IMR-90 (cell line): Measurements from ENCODE around the gene ZYG11B. TPM values are rescaled to one million over a fixed set of nuclear protein-coding genes. Genes with fewer than 3 reads are reported as not detected.

Experiments used
- ATAC-seq: fragments of 200-7000 bp; cut with Tn5 transposase; 2 replicates; pipeline ENCODE4 v1.9.1; 2020; ENCODE audit warnings: low read depth, mild to moderate bottlenecking, moderate library complexity
- BruUV-seq: library from RNA; stranded (reverse); fragments of 400-500 nt; replicated peaks from 2 replicates; lab custom pipeline; 2021; lab: Mats Ljungman, UMichigan
- CTCF ChIA-PET: fragments of 300-600 bp; formaldehyde crosslinking; extraction: SDS; loops from one replicate; lab custom pipeline; 2021; ENCODE audit warnings: antibody characterized with exemption; lab: Yijun Ruan, JAX
- POLR2A ChIA-PET: fragments of 300-600 bp; sonication (Branson Sonifier 250); formaldehyde crosslinking; loops from one replicate; lab custom pipeline; 2022; ENCODE audit warnings: antibody characterized with exemption; ENCODE audit not compliant: unreplicated experiment; lab: Charles Lee
- DNase-seq: peaks from one replicate; pipeline ENCODE4 v3.0.0; 2013
- H2AFZ ChIP-seq: replicated peaks from 2 replicates; pipeline ENCODE3; 2013; ENCODE audit warnings: low read length, mild to moderate bottlenecking; ENCODE audit not compliant: poor library complexity
- H2AK5ac ChIP-seq: 2 replicates; pipeline ENCODE4 v1.6.1; 2013; ENCODE audit warnings: low read depth, low read length, inconsistent platforms
- H2AK9ac ChIP-seq: replicated peaks from 2 replicates; pipeline ENCODE3; 2013; ENCODE audit warnings: mild to moderate bottlenecking, low read depth, low read length, moderate library complexity; ENCODE audit not compliant: poor library complexity
- H2BK120ac ChIP-seq: 2 replicates; pipeline ENCODE4 v1.6.1; 2013; ENCODE audit warnings: low read depth, low read length, inconsistent platforms
- H2BK15ac ChIP-seq: 3 replicates; pipeline ENCODE4 v1.6.1; 2013; ENCODE audit warnings: low read depth, low read length, inconsistent platforms
- H2BK20ac ChIP-seq: 2 replicates; pipeline ENCODE4 v1.6.1; 2013; ENCODE audit warnings: low read depth, mild to moderate bottlenecking, inconsistent platforms, low read length, moderate library complexity
- H2BK5ac ChIP-seq: 2 replicates; pipeline ENCODE4 v1.6.1; 2013; ENCODE audit warnings: mild to moderate bottlenecking, low read depth, low read length, inconsistent platforms; ENCODE audit not compliant: poor library complexity, severe bottlenecking
- H3K14ac ChIP-seq: replicated peaks from 2 replicates; pipeline ENCODE4 v1.6.1; 2013; ENCODE audit warnings: low read depth, low read length, inconsistent platforms
- H3K18ac ChIP-seq: 2 replicates; pipeline ENCODE4 v1.6.1; 2013; ENCODE audit warnings: low read depth, low read length, control low read depth
- H3K23ac ChIP-seq: 2 replicates; pipeline ENCODE4 v1.6.1; 2013; ENCODE audit warnings: low read depth, low read length, inconsistent platforms
- H3K27ac ChIP-seq: 2 replicates; pipeline ENCODE4 v1.5.1; 2013; ENCODE audit warnings: mild to moderate bottlenecking, control low read depth, low read length; ENCODE audit not compliant: insufficient read depth
- H3K27me3 ChIP-seq: 2 replicates; pipeline ENCODE4 v1.6.1; 2013; ENCODE audit warnings: low read length; ENCODE audit not compliant: control insufficient read depth, insufficient read depth
- H3K36me3 ChIP-seq: 2 replicates; pipeline ENCODE4 v1.6.1; 2013; ENCODE audit warnings: low read length, mixed read lengths; ENCODE audit not compliant: control insufficient read depth, insufficient read depth
- H3K4ac ChIP-seq: 2 replicates; pipeline ENCODE4 v1.6.1; 2013; ENCODE audit warnings: low read depth, low read length, inconsistent platforms
- H3K4me1 ChIP-seq: 2 replicates; pipeline ENCODE4 v1.6.1; 2013; ENCODE audit warnings: low read length, mixed read lengths; ENCODE audit not compliant: control insufficient read depth, insufficient read depth
- H3K4me2 ChIP-seq: 2 replicates; pipeline ENCODE4 v1.6.1; 2013; ENCODE audit warnings: low read depth, mild to moderate bottlenecking, control low read depth, low read length, moderate library complexity
- H3K4me3 ChIP-seq: 2 replicates; pipeline ENCODE4 v1.5.1; 2013; ENCODE audit warnings: low read depth, mild to moderate bottlenecking, control low read depth, low read length, moderate library complexity; ENCODE audit not compliant: insufficient read depth
- H3K56ac ChIP-seq: 2 replicates; pipeline ENCODE4 v1.6.1; 2013; ENCODE audit warnings: low read length, inconsistent platforms; ENCODE audit not compliant: insufficient read depth; ENCODE audit errors: extremely low read depth
- H3K79me1 ChIP-seq, 2 experiments: 2 replicates each; pipeline ENCODE4 v1.6.1; 2013; ENCODE audit warnings: low read length in 2 of 2, inconsistent platforms in 1 of 2, low read depth in 1 of 2
- H3K9ac ChIP-seq: 2 replicates; pipeline ENCODE4 v1.6.1; 2013; ENCODE audit warnings: low read depth, low read length, control low read depth
- H3K9me1 ChIP-seq: 2 replicates; pipeline ENCODE4 v1.6.1; 2013; ENCODE audit warnings: low read length, inconsistent platforms; ENCODE audit not compliant: insufficient read depth
- H3K9me3 ChIP-seq: 2 replicates; pipeline ENCODE4 v1.6.1; 2013; ENCODE audit warnings: low read length; ENCODE audit not compliant: control insufficient read depth, insufficient read depth
- H4K20me1 ChIP-seq: 2 replicates; pipeline ENCODE4 v1.6.1; 2013; ENCODE audit warnings: low read length, inconsistent platforms; ENCODE audit not compliant: insufficient read depth
- H4K5ac ChIP-seq: 2 replicates; pipeline ENCODE4 v1.6.1; 2013; ENCODE audit warnings: mild to moderate bottlenecking, low read depth, low read length, control low read depth
- H4K8ac ChIP-seq, 2 experiments: 2 replicates each; pipeline ENCODE4 v1.6.1; 2013; ENCODE audit warnings: low read depth in 2 of 2, low read length in 2 of 2, control low read depth in 1 of 2, inconsistent platforms in 1 of 2
- H4K91ac ChIP-seq: 2 replicates; pipeline ENCODE4 v1.6.1; 2013; ENCODE audit warnings: low read depth, low read length, inconsistent platforms; ENCODE audit not compliant: insufficient read depth
- BHLHE40 ChIP-seq: fragments of 150-350 bp; IDR thresholded peaks from 2 replicates; pipeline ENCODE4 v1.6.1; 2016; ENCODE audit warnings: mild to moderate bottlenecking, low read depth, low read length
- CEBPB ChIP-seq: IDR thresholded peaks from 2 replicates; pipeline ENCODE4 v1.6.1; 2012; ENCODE audit warnings: low read depth, low read length, improper control_type of control experiment
- CHD1 ChIP-seq: IDR thresholded peaks from 2 replicates; pipeline ENCODE4 v1.6.1; 2012; ENCODE audit warnings: low read depth, low read length, improper control_type of control experiment
- FOS ChIP-seq: fragments of 150-350 bp; IDR thresholded peaks from 2 replicates; pipeline ENCODE4 v1.6.1; 2016; ENCODE audit warnings: low read depth, low read length
- MAFK ChIP-seq: IDR thresholded peaks from 2 replicates; pipeline ENCODE4 v1.6.1; 2012; ENCODE audit warnings: low read depth, low read length, improper control_type of control experiment
- MXI1 ChIP-seq: IDR thresholded peaks from 2 replicates; pipeline ENCODE4 v1.6.1; 2012; ENCODE audit warnings: low read depth, mild to moderate bottlenecking, low read length, moderate library complexity, borderline replicate concordance
- NFE2L2 ChIP-seq: fragments of 150-350 bp; IDR thresholded peaks from 2 replicates; pipeline ENCODE4 v1.6.1; 2016; ENCODE audit warnings: low read depth, mild to moderate bottlenecking, low read length
- POLR2A ChIP-seq: IDR thresholded peaks from 2 replicates; pipeline ENCODE4 v1.6.1; 2012; ENCODE audit warnings: mild to moderate bottlenecking, low read depth, low read length
- RAD21 ChIP-seq: IDR thresholded peaks from 2 replicates; pipeline ENCODE4 v1.6.1; 2012; ENCODE audit warnings: low read length, improper control_type of control experiment
- RCOR1 ChIP-seq: IDR thresholded peaks from 2 replicates; pipeline ENCODE4 v1.6.1; 2012; ENCODE audit warnings: mild to moderate bottlenecking, low read length, improper control_type of control experiment; ENCODE audit not compliant: insufficient replicate concordance
- RFX5 ChIP-seq: IDR thresholded peaks from 2 replicates; pipeline ENCODE4 v1.8.0; 2012; ENCODE audit warnings: low read depth, mild to moderate bottlenecking, low read length, moderate library complexity
- SMC3 ChIP-seq: fragments of 150-350 bp; IDR thresholded peaks from 2 replicates; pipeline ENCODE4 v1.6.1; 2016; ENCODE audit warnings: low read depth, mild to moderate bottlenecking, antibody characterized with exemption, low read length, moderate library complexity
- WGBS, 2 experiments: methylation state at CpG; one replicate each; pipeline versions ENCODE4 v1.1.5 to v1.1.7; 2013; ENCODE audit warnings: missing lambda C conversion rate in 2 of 2; ENCODE audit not compliant: insufficient read length in 1 of 2; ENCODE audit errors: extremely low coverage in 2 of 2; 5-methylcytosine and 5-hydroxymethylcytosine counted together
- dilution Hi-C: fragments of 300-500 bp; cut with HindIII; formaldehyde crosslinking; loops from one replicate; pipeline ENCODE4 v1.14.3; 2018; ENCODE audit warnings: low sequenced_read_pairs; ENCODE audit not compliant: unreplicated experiment
- in situ Hi-C: fragments of 300-500 bp; cut with MboI; formaldehyde crosslinking; loops from 3 replicates; pipeline ENCODE4 v1.14.3; 2019; ENCODE audit warnings: low sequenced_read_pairs, inconsistent platforms, mixed read lengths
- intact Hi-C: fragments of 100-400 bp; cut with micrococcal nuclease; formaldehyde crosslinking; loops from 2 replicates; pipeline ENCODE4 v1.10.0; 2022
- polyA plus RNA-seq, 3 experiments: library from polyadenylated mRNA; depleted of rRNA; stranded (reverse); fragments of >200 nt; gene quantifications; 2 replicates each; pipeline ENCODE4 v1.2.3, GENCODE V29; 2012; ENCODE audit warnings: low replicate concordance in 1 of 3
- total RNA-seq: library from RNA; depleted of rRNA; stranded (reverse); fragments of >200 nt; gene quantifications from 2 replicates; pipeline ENCODE4 v1.2.3, GENCODE V29; 2012
- TF ChIP-seq, protein P1 (sequence below): fragments of 150-350 bp; IDR thresholded peaks from 2 replicates; pipeline ENCODE4 v1.6.1; 2017; ENCODE audit warnings: mild to moderate bottlenecking, antibody characterized with exemption, low read length, low read depth
- TF ChIP-seq, protein P2 (sequence below): conservative IDR thresholded peaks from 2 replicates; pipeline ENCODE4 v1.5.1; 2012; ENCODE audit warnings: mild to moderate bottlenecking, low read depth, low read length, improper control_type of control experiment

ZYG11B gene
- total and polyA plus RNA-seq, 2 of the 4 experiments (the other 2 are of a cell fraction), result 8.1 to 55.2 TPM

DNA sequence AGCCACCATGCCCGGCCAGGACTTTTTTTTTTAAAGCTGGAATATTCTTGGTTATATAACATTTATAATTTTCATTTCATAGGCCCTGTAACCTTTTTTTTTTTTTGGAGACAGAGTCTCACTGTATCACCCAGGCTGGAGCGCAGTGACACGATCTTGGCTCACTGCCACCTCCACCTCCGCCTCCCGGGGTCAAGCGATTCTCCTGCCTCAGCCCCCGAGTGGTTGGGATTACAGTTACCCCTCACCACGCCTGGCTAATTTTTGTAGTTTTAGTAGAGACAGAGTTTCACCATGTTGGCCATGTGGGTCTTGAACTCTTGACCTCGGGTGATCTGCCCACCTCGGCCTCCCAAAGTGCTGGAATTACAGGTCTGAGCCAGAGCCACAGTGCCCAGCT is 12.6 kb downstream of the ZYG11B start:
- no peaks in the 10 kb centered on the region for H3K27me3 ChIP-seq
- no peak overlapping the region for H3K27ac ChIP-seq
- no peak overlapping the region for H3K4ac ChIP-seq
- H3K14ac ChIP-seq, result no peak overlapping the region
- H2BK20ac ChIP-seq, result no peak overlapping the region
- TF ChIP-seq, protein P1, sequence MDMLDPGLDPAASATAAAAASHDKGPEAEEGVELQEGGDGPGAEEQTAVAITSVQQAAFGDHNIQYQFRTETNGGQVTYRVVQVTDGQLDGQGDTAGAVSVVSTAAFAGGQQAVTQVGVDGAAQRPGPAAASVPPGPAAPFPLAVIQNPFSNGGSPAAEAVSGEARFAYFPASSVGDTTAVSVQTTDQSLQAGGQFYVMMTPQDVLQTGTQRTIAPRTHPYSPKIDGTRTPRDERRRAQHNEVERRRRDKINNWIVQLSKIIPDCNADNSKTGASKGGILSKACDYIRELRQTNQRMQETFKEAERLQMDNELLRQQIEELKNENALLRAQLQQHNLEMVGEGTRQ, result no peak
- no peak for TF ChIP-seq POLR2A
- no peak for TF ChIP-seq RAD21
- no peak for TF ChIP-seq RCOR1
- TF ChIP-seq SMC3, result no peak
- TF ChIP-seq MAFK, result no peak
- no peak for TF ChIP-seq CEBPB
- TF ChIP-seq, protein P2, sequence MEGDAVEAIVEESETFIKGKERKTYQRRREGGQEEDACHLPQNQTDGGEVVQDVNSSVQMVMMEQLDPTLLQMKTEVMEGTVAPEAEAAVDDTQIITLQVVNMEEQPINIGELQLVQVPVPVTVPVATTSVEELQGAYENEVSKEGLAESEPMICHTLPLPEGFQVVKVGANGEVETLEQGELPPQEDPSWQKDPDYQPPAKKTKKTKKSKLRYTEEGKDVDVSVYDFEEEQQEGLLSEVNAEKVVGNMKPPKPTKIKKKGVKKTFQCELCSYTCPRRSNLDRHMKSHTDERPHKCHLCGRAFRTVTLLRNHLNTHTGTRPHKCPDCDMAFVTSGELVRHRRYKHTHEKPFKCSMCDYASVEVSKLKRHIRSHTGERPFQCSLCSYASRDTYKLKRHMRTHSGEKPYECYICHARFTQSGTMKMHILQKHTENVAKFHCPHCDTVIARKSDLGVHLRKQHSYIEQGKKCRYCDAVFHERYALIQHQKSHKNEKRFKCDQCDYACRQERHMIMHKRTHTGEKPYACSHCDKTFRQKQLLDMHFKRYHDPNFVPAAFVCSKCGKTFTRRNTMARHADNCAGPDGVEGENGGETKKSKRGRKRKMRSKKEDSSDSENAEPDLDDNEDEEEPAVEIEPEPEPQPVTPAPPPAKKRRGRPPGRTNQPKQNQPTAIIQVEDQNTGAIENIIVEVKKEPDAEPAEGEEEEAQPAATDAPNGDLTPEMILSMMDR, result no peak
- TF ChIP-seq BHLHE40, result no peak
- no peak for TF ChIP-seq RFX5
- no peak for TF ChIP-seq CHD1
- TF ChIP-seq NFE2L2, result no peak
- TF ChIP-seq FOS, result no peak
- no peak for TF ChIP-seq MXI1
- intact Hi-C loops, result no loop called here
- no peak overlapping the region for H2AK5ac ChIP-seq
- H4K5ac ChIP-seq, result no peak overlapping the region
- H3K36me3 ChIP-seq, result no peaks in the 10 kb centered on the region; the same call in 1 of the 2 replicates
- POLR2A ChIA-PET, result interaction anchor here (0.6 kb wide), 1 partner anchor 41 kb away, joined by 15 read pairs; no protein-coding TSS in a partner anchor
- CTCF ChIA-PET, result interaction anchor here (0.5 to 1.0 kb wide), 2 partner anchors 37 to 151 kb away, joined by 3 to 5 read pairs; no protein-coding TSS in a partner anchor
- no peak overlapping the region for H2BK120ac ChIP-seq
- no peak overlapping the region for H3K56ac ChIP-seq
- no peak overlapping the region for H2BK15ac ChIP-seq
- peaks cover 13 to 61% of the 10 kb centered on the region in 2 experiments; a peak in 3 of 4 replicates for H3K79me1 ChIP-seq
- H3K4me1 ChIP-seq, result no peaks in the 10 kb centered on the region; the same call in 1 of the 2 replicates
- no peak overlapping the region for H3K4me3 ChIP-seq
- H2AFZ ChIP-seq, result no peak overlapping the region
- no peaks in the 10 kb centered on the region for H3K9me3 ChIP-seq
- peaks cover 5% of the 10 kb centered on the region; the same call in 1 of the 2 replicates for H3K9me1 ChIP-seq
- in situ Hi-C loops, result no loop called here
- no peak overlapping the region for H2AK9ac ChIP-seq
- H3K18ac ChIP-seq, result no peak overlapping the region
- no peak overlapping the region for H4K91ac ChIP-seq
- dilution Hi-C loops, result no loop called here
- H3K23ac ChIP-seq, result no peak overlapping the region
- H4K20me1 ChIP-seq, result peaks cover 39% of the 10 kb centered on the region
- no TSS peak for BruUV-seq
- no peak overlapping the region for H3K9ac ChIP-seq
- DNase-seq (no peak), ATAC-seq (no peak)
- no peak overlapping the region for H3K4me2 ChIP-seq
- no peak overlapping the region for H2BK5ac ChIP-seq
- WGBS, 2 experiments, result 73% methylated on average over 3 of the region's 10 CpGs; no CpG with 5 or more reads in 1 of the 2 experiments
- H4K8ac ChIP-seq, result no peak overlapping the region
